Nephron (organoid): ENCODE results near the gene EPHB3.

ENCODE experiments used
- H3K27ac Mint-ChIP-seq, 3 experiments: 2 replicates each; pipeline ENCODE4 v1.8.0; 2020; ENCODE audit warnings: mixed read lengths in 3 of 3, mild to moderate bottlenecking in 2 of 3, moderate library complexity in 1 of 3
- H3K27me3 Mint-ChIP-seq: 2 replicates; pipeline ENCODE4 v1.8.0; 2021; ENCODE audit warnings: low read depth, mild to moderate bottlenecking, moderate library complexity, mixed read lengths
- H3K36me3 Mint-ChIP-seq: 2 replicates; pipeline ENCODE4 v1.8.0; 2020; ENCODE audit warnings: low read depth, mixed read lengths
- H3K4me1 Mint-ChIP-seq: 2 replicates; pipeline ENCODE4 v1.8.0; 2020; ENCODE audit warnings: mixed read lengths
- H3K4me3 Mint-ChIP-seq, 3 experiments: 2 replicates each; pipeline ENCODE4 v1.8.0; 2020; ENCODE audit warnings: mild to moderate bottlenecking in 3 of 3, mixed read lengths in 3 of 3, moderate library complexity in 2 of 3
- H3K9me3 Mint-ChIP-seq: 2 replicates; pipeline ENCODE4 v1.8.0; 2020; ENCODE audit warnings: mixed read lengths
- CTCF ChIP-seq, 3 experiments: fragments of 200-600 bp; sonication (generic); IDR thresholded peaks; one replicate each; pipeline ENCODE4 v1.5.0; 2021; ENCODE audit warnings: antibody characterized with exemption in 3 of 3; ENCODE audit not compliant: unreplicated experiment in 3 of 3

Gene EPHB3

DNA sequence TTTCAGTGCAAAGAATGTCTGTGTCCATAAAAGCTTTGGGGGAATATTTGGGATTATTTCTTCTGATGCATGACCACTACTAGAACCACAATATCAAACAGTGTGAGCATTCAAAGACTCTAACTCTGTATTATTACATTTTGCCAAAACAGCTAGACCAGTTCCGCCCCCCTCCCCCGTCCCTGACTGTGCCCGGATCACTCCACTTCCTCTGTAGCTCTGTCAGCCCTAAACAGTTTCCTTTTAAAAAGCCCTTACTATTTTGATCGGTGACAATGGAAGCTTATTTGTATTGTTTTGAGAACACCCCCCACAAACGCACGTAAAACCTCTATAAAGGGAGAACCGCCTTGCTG lies 36.6 kb upstream of the EPHB3 start:
- no peak for TF ChIP-seq CTCF (IDR thresholded peaks at IDR 0.05; ENCODE audit: unreplicated experiment in 3 of 3)
- Mint-ChIP-seq H3K4me3 (peak overlapping the region; percentile 77 to 84 (median 82)), H3K27me3 (peaks cover 82% of the 10 kb centered on the region), H3K9me3 (no peaks in the 10 kb centered on the region), H3K36me3 (no peaks in the 10 kb centered on the region), H3K27ac (peak overlapping the region in 1 of 3 experiments; percentile 9), H3K4me1 (peaks cover 7% of the 10 kb centered on the region)

- Mint-ChIP-seq H3K9me3 (no peaks in the 10 kb centered on the region), H3K4me3 (peak overlapping the region; percentile 77 to 84 (median 82)), H3K27me3 (peaks cover 87% of the 10 kb centered on the region), H3K4me1 (peaks cover 7% of the 10 kb centered on the region), H3K27ac (peak overlapping the region in 1 of 3 experiments; percentile 9), H3K36me3 (no peaks in the 10 kb centered on the region)
- TF ChIP-seq CTCF (IDR thresholded peaks at IDR 0.05; ENCODE audit: unreplicated experiment in 3 of 3) = no peak
Observed at GRCh38 chr3:184525337-184526087, 36.1 kb upstream of the EPHB3 start.

- Mint-ChIP-seq H3K36me3 (no peaks in the 10 kb centered on the region), H3K4me3 (peak overlapping the region; percentile 71 to 77 (median 77)), H3K27me3 (peaks cover 86% of the 10 kb centered on the region), H3K9me3 (no peaks in the 10 kb centered on the region), H3K4me1 (peaks cover 7% of the 10 kb centered on the region), H3K27ac (no peak overlapping the region)
- TF ChIP-seq CTCF (IDR thresholded peaks at IDR 0.05; ENCODE audit: unreplicated experiment in 3 of 3) = no peak
Observed at GRCh38 chr3:184526088-184526433, 35.5 kb upstream of the EPHB3 start.

DNA sequence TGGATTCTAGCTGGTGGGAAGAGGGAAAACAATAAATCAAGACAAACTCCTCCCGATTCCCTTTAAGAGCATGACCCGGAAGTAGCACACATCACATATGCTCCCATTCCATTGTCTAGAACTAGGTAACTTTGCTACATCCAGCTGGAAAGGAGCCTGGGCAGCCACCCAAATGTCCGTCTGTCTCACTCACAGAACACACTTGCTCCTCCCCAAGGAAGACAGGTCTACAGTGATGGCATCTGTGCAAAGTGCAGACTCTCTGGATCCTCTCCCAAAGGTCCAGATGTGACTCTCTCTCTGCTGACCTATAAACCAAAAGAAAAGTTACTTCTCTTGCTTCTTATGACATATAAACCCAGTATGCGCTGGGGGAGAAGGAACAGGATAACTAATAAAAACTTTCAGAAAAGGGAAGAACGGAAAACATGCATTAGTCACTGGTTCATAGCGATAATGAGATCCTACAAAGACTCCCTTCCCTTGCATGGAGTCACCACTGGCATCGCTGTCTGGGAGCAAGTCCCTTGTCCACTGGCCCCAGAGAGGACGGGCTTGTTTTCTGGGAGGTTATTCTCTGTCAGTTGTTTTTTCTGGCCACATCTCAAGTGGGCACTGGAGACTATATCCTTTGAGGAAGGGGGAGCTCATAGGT lies 29.8 kb upstream of the EPHB3 start:
- Mint-ChIP-seq H3K36me3 (no peaks in the 10 kb centered on the region), H3K27me3 (peaks cover 67% of the 10 kb centered on the region), H3K4me3 (no peak overlapping the region), H3K9me3 (no peaks in the 10 kb centered on the region), H3K4me1 (peaks cover 17% of the 10 kb centered on the region), H3K27ac (no peak overlapping the region)
- TF ChIP-seq CTCF (IDR thresholded peaks at IDR 0.05; ENCODE audit: unreplicated experiment in 3 of 3) = no peak

- Mint-ChIP-seq H3K4me3 (peak overlapping the region in 1 of 3 experiments; percentile 31), H3K27ac (peak overlapping the region; percentile 13 to 49 (median 26)), H3K36me3 (no peaks in the 10 kb centered on the region), H3K9me3 (no peaks in the 10 kb centered on the region), H3K4me1 (peaks cover 17% of the 10 kb centered on the region), H3K27me3 (peaks cover 66% of the 10 kb centered on the region)
- no peak for TF ChIP-seq CTCF (IDR thresholded peaks at IDR 0.05; ENCODE audit: unreplicated experiment in 3 of 3)
Observed at GRCh38 chr3:184532940-184533732, 28.4 kb upstream of the EPHB3 start.
